GM12872 (cell line): ENCODE results near the gene MUC4.

Experiments
- CTCF ChIP-seq: IDR thresholded peaks from 3 replicates; pipeline ENCODE4 v1.5.1; 2011; ENCODE audit warnings: low read depth, mild to moderate bottlenecking, low read length, moderate library complexity; ENCODE audit not compliant: insufficient read depth

The MUC4 gene

GRCh38 chr3:195761567-195762248 lies 50.0 kb downstream of the MUC4 start:
- no peak for TF ChIP-seq CTCF

GRCh38 chr3:195761123-195761566 lies 50.6 kb downstream of the MUC4 start:
- TF ChIP-seq CTCF: no peak

GRCh38 chr3:195760345-195761122 lies 51.2 kb downstream of the MUC4 start:
- no peak for TF ChIP-seq CTCF

- TF ChIP-seq CTCF: no peak
These were observed 52.9 kb downstream of the MUC4 start for GRCh38 chr3:195758721-195759353.

- no peak for TF ChIP-seq CTCF
These were observed 53.9 kb downstream of the MUC4 start for GRCh38 chr3:195757827-195758226.

GRCh38 chr3:195757438-195757770 lies 54.3 kb downstream of the MUC4 start:
- TF ChIP-seq CTCF: no peak
